Right lung (tissue), 5 donors: Measurements from ENCODE around the gene C1QTNF12. TPM values are rescaled to one million over a fixed set of nuclear protein-coding genes. Genes with fewer than 3 reads are reported as not detected.
"Not testable (repeated sequence)": the region's sequence is repeated elsewhere in the genome, so short reads cannot be mapped to it uniquely, and the experiment has no call there.

Source experiments
- DNase-seq, 2 donors: peaks; one replicate each; pipeline ENCODE4 v3.0.0-alpha.2; 2013
- polyA plus RNA-seq, 5 donors: library from polyadenylated mRNA; unstranded; fragments of 120-200 nt; gene quantifications; one replicate each; pipeline versions ENCODE4 v1.2.1 to v1.2.3, GENCODE V29; 2013; ENCODE audit warnings: inconsistent platforms in 1 of 5, low replicate concordance in 1 of 5; ENCODE audit not compliant: insufficient read length in 5 of 5, insufficient read depth in 1 of 5

Gene C1QTNF12
- polyA plus RNA-seq, 5 donors, result 0.41 to 1.7 (median 0.58) TPM

- DNase-seq, result no peak
Observed at GRCh38 chr1:1199961-1200875, 46.3 kb downstream of the C1QTNF12 start.

GRCh38 chr1:1199141-1199960 lies 47.2 kb downstream of the C1QTNF12 start:
- DNase-seq, result no peak

- no peak for DNase-seq
Observed at GRCh38 chr1:1198423-1199140, 47.9 kb downstream of the C1QTNF12 start.

- DNase-seq, result no peak
Observed at GRCh38 chr1:1197551-1198422, 48.7 kb downstream of the C1QTNF12 start.

GRCh38 chr1:1197188-1197500 lies 49.4 kb downstream of the C1QTNF12 start:
- no peak for DNase-seq

- no peak for DNase-seq
Observed at GRCh38 chr1:1196431-1197187, 49.9 kb downstream of the C1QTNF12 start.

GRCh38 chr1:1195726-1196125 lies 50.8 kb downstream of the C1QTNF12 start:
- DNase-seq, result not testable (repeated sequence)

- DNase-seq, result no peak
Observed at GRCh38 chr1:1194723-1195122, 51.8 kb downstream of the C1QTNF12 start.

Other genes with a start within 250 kb of the C1QTNF12 start
- 10 to 100 TPM in 2 of 5 donors, 1 to 10 TPM in 3; 4.9 to 17.7 (median 5.7) TPM for gene HES4, start 246.6 kb downstream of the C1QTNF12 start, polyA plus RNA-seq
- 10 to 100 TPM in 3 of 5 donors, 1 to 10 TPM in 2; 7.8 to 20.2 (median 11.1) TPM for gene ISG15, start 233.2 kb downstream of the C1QTNF12 start, polyA plus RNA-seq
- gene AGRN, start 226.6 kb downstream of the C1QTNF12 start, polyA plus RNA-seq, result 100 to 1,000 TPM in 4 of 5 donors, 10 to 100 TPM in 1; 95.1 to 196 (median 121) TPM
- under 1 TPM; 0.06 to 0.22 (median 0.13) TPM for gene RNF223, start 172.4 kb downstream of the C1QTNF12 start, polyA plus RNA-seq
- gene C1orf159, start 130.6 kb downstream of the C1QTNF12 start, polyA plus RNA-seq, result 10 to 100 TPM in 2 of 5 donors, 1 to 10 TPM in 3; 6.8 to 17.5 (median 10.0) TPM
- 1 to 10 TPM in 4 of 5 donors, under 1 TPM in 1; 0.47 to 2.9 (median 1.7) TPM for gene TTLL10, start 72.8 kb downstream of the C1QTNF12 start, polyA plus RNA-seq
- 1 to 10 TPM in 1 of 5 donors, under 1 TPM in 4; 0.28 to 1.4 (median 0.93) TPM for gene TNFRSF18, start 40.1 kb downstream of the C1QTNF12 start, polyA plus RNA-seq
- gene TNFRSF4, start 32.6 kb downstream of the C1QTNF12 start, polyA plus RNA-seq, result 1 to 10 TPM; 2.0 to 5.8 (median 4.1) TPM
- gene SDF4, start 14.7 kb downstream of the C1QTNF12 start, polyA plus RNA-seq, result 100 to 1,000 TPM in 2 of 5 donors, 10 to 100 TPM in 3; 75.3 to 125 (median 89.3) TPM
- 10 to 100 TPM; 13.1 to 25.0 (median 14.8) TPM for gene B3GALT6, start 14.5 kb downstream of the C1QTNF12 start, polyA plus RNA-seq
- 10 to 100 TPM; 40.4 to 69.2 (median 49.8) TPM for gene UBE2J2, start 27.1 kb upstream of the C1QTNF12 start, polyA plus RNA-seq
- 10 to 100 TPM in 1 of 5 donors, 1 to 10 TPM in 4; 3.7 to 11.2 (median 8.6) TPM for gene SCNN1D, start 33.7 kb upstream of the C1QTNF12 start, polyA plus RNA-seq
- gene ACAP3, start 61.2 kb upstream of the C1QTNF12 start, polyA plus RNA-seq, result 10 to 100 TPM; 26.3 to 61.2 (median 38.8) TPM
- 10 to 100 TPM in 1 of 5 donors, 1 to 10 TPM in 4; 4.6 to 12.3 (median 6.4) TPM for gene PUSL1, start 61.9 kb upstream of the C1QTNF12 start, polyA plus RNA-seq
- 100 to 1,000 TPM; 102 to 144 (median 126) TPM for gene INTS11, start 77.9 kb upstream of the C1QTNF12 start, polyA plus RNA-seq
- 10 to 100 TPM in 4 of 5 donors, 1 to 10 TPM in 1; 9.4 to 22.0 (median 12.4) TPM for gene CPTP, start 78.1 kb upstream of the C1QTNF12 start, polyA plus RNA-seq
- gene TAS1R3, start 84.6 kb upstream of the C1QTNF12 start, polyA plus RNA-seq, result under 1 TPM; 0.24 to 0.88 (median 0.49) TPM
- gene DVL1, start 102.7 kb upstream of the C1QTNF12 start, polyA plus RNA-seq, result 10 to 100 TPM; 19.5 to 51.3 (median 29.9) TPM
- gene MXRA8, start 111.8 kb upstream of the C1QTNF12 start, polyA plus RNA-seq, result 100 to 1,000 TPM; 108 to 164 (median 155) TPM
- 10 to 100 TPM; 36.5 to 88.5 (median 46.3) TPM for gene AURKAIP1, start 128.5 kb upstream of the C1QTNF12 start, polyA plus RNA-seq
- 100 to 1,000 TPM; 256 to 387 (median 327) TPM for gene CCNL2, start 152.6 kb upstream of the C1QTNF12 start, polyA plus RNA-seq
- gene MRPL20, start 160.6 kb upstream of the C1QTNF12 start, polyA plus RNA-seq, result 100 to 1,000 TPM in 3 of 5 donors, 10 to 100 TPM in 2; 88.3 to 150 (median 104) TPM
- gene ANKRD65, start 174.6 kb upstream of the C1QTNF12 start, polyA plus RNA-seq, result 10 to 100 TPM; 22.2 to 46.8 (median 35.6) TPM
- gene VWA1, start 189.0 kb upstream of the C1QTNF12 start, polyA plus RNA-seq, result 100 to 1,000 TPM in 1 of 5 donors, 10 to 100 TPM in 4; 39.8 to 147 (median 63.9) TPM
- 1 to 10 TPM; 2.1 to 4.0 (median 3.3) TPM for gene ATAD3C, start 203.0 kb upstream of the C1QTNF12 start, polyA plus RNA-seq
- 10 to 100 TPM; 13.1 to 23.5 (median 14.8) TPM for gene ATAD3B, start 225.0 kb upstream of the C1QTNF12 start, polyA plus RNA-seq